ENCODE measurements around the gene APMAP. TPM values are rescaled to one million over a fixed set of nuclear protein-coding genes. Genes with fewer than 3 reads are reported as not detected.
A peak's percentile ranks its signal among the peaks of the same experiment; 100 is the strongest.

APMAP gene
- total RNA-seq, 1 donor from 2014 or later = 29.7 TPM

DNA sequence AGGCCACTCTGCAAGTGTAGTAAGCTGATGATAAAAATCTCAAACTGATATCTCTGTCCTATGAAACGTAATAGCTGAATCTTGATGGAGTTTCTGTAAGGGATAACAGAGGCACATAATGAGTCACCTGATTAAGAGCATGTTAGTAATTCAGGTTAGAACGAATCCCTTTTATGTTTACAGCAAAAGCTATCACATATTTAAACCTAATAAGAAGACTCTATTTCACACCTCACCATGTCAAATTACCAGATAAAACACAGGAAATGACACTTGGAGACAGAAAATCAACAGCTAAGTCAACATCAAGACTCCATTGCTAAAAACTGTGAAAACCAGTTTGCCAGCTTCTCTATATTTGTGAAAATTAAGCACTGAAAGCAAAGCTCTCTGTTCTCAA, 31.7 kb downstream of the APMAP start:
- no peak overlapping the region for H3K27ac ChIP-seq
- peaks cover 0 to 48% of the 10 kb centered on the region in 2 donors for H3K36me3 ChIP-seq
- intact Hi-C loops (cut with DNase I) = no loop called here

DNA sequence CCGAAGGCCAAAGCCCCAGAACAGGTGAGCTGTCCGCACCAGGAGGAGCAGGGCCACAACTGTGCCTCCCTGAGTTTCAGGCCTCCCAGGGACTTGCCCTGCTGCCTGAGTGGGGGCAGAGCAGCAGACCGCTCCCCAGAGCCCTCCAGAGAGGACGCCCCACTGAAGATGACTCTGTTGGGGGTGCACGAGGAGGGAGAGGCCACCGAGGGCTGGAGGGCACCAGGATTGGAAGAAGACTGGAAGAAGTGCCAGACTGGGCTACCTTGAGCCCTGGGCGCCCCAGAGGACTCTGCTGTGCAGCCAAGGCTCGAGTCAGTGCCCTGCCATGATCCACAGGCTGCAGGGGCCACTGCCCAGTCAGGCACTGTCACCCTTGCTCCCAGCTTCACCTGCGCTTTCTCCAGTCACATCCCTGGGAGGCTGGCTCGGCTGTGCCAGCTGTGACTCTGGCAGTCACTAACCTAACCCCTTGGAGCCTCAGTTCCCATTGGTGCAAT, 32.2 kb downstream of the APMAP start:
- peaks cover 0 to 45% of the 10 kb centered on the region in 2 donors for H3K36me3 ChIP-seq
- no peaks in the 10 kb centered on the region for H3K27me3 ChIP-seq
- peak; percentile 82 to 91 for DNase-seq (ENCODE audit: extremely low spot score in 2 of 2)
- H3K4me3 ChIP-seq = no peak overlapping the region
- no peaks in the 10 kb centered on the region for H3K4me1 ChIP-seq
- intact Hi-C loops (cut with DNase I) = no loop called here
- H3K9me3 ChIP-seq = no peaks in the 10 kb centered on the region
- no peak overlapping the region for H3K27ac ChIP-seq
- no peak for TF ChIP-seq POLR2AphosphoS5 (IDR thresholded peaks at IDR 0.05; ENCODE audit: insufficient read depth in 1 of 2, low read depth in 1 of 2)
- no peak for TF ChIP-seq POLR2A (IDR thresholded peaks at IDR 0.05)
- TF ChIP-seq, protein P1, sequence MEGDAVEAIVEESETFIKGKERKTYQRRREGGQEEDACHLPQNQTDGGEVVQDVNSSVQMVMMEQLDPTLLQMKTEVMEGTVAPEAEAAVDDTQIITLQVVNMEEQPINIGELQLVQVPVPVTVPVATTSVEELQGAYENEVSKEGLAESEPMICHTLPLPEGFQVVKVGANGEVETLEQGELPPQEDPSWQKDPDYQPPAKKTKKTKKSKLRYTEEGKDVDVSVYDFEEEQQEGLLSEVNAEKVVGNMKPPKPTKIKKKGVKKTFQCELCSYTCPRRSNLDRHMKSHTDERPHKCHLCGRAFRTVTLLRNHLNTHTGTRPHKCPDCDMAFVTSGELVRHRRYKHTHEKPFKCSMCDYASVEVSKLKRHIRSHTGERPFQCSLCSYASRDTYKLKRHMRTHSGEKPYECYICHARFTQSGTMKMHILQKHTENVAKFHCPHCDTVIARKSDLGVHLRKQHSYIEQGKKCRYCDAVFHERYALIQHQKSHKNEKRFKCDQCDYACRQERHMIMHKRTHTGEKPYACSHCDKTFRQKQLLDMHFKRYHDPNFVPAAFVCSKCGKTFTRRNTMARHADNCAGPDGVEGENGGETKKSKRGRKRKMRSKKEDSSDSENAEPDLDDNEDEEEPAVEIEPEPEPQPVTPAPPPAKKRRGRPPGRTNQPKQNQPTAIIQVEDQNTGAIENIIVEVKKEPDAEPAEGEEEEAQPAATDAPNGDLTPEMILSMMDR (IDR thresholded peaks at IDR 0.05) = no peak

More for the DNA sequence above, 31.7 kb downstream of the APMAP start:
- Histone ChIP-seq H3K4me3 (no peak overlapping the region), H3K9me3 (no peaks in the 10 kb centered on the region), H3K4me1 (no peaks in the 10 kb centered on the region), H3K27me3 (no peaks in the 10 kb centered on the region)
- DNase-seq (ENCODE audit: extremely low spot score in 2 of 2) = no peak
- TF ChIP-seq POLR2AphosphoS5 (IDR thresholded peaks at IDR 0.05; ENCODE audit: insufficient read depth in 1 of 2, low read depth in 1 of 2) = no peak
- no peak for TF ChIP-seq POLR2A (IDR thresholded peaks at IDR 0.05)
- TF ChIP-seq, protein P1 (IDR thresholded peaks at IDR 0.05) = no peak

DNA sequence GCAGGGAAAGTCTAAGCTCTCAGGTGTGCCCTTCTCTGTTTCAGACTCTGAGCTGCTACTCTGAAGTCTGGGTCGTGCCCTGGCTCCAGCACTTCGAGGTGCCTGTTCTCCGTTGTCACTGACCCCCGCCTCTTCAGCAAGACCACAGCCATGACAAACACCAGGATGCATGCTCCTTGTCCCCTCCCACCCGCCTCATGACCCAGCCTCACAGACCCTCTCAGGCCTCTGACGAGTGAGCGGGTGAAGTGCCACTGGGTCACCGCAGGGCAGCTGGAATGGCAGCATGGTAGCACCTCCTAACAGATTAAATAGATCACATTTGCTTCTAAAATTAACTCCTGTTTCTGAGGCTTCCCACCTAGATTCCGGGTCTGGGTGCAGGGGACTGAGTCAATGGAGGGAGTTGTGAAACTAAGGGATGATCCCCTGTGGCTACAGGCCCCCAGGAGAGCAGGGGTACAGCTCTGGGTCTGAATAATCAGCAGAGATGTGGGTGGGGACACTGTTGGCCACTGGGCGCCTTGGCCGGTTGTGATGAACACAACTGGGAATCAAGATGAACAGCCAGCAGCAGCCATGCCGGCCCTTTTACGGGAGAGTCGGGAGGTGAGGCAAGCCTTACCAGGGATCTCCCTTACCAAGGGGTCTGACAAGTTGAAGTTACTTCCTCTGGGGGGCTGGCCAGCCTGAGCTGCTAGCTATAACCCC, 32.8 kb downstream of the APMAP start:
- intact Hi-C loops (cut with DNase I) = no loop called here
- TF ChIP-seq, protein P1 (IDR thresholded peaks at IDR 0.05) = no peak
- TF ChIP-seq POLR2AphosphoS5 (IDR thresholded peaks at IDR 0.05; ENCODE audit: insufficient read depth in 1 of 2, low read depth in 1 of 2) (no peak), POLR2A (IDR thresholded peaks at IDR 0.05) (no peak)
- Histone ChIP-seq H3K4me1 (no peaks in the 10 kb centered on the region), H3K9me3 (no peaks in the 10 kb centered on the region), H3K27me3 (no peaks in the 10 kb centered on the region), H3K27ac (no peak overlapping the region), H3K4me3 (no peak overlapping the region), H3K36me3 (peaks cover 0 to 42% of the 10 kb centered on the region in 2 donors)
- DNase-seq (ENCODE audit: extremely low spot score in 2 of 2) = peak; percentile 64 to 90

- no peaks in the 10 kb centered on the region for H3K9me3 ChIP-seq
- intact Hi-C loops (cut with DNase I) = no loop called here
- H3K27me3 ChIP-seq = no peaks in the 10 kb centered on the region
- peak; percentile 76 to 85 for DNase-seq (ENCODE audit: extremely low spot score in 2 of 2)
- H3K4me3 ChIP-seq = no peak overlapping the region
- TF ChIP-seq, protein P1 (IDR thresholded peaks at IDR 0.05) = no peak
- TF ChIP-seq POLR2A (IDR thresholded peaks at IDR 0.05) (no peak), POLR2AphosphoS5 (IDR thresholded peaks at IDR 0.05; ENCODE audit: insufficient read depth in 1 of 2, low read depth in 1 of 2) (no peak)
- peaks cover 0 to 34% of the 10 kb centered on the region in 2 donors for H3K36me3 ChIP-seq
- no peaks in the 10 kb centered on the region for H3K4me1 ChIP-seq
- H3K27ac ChIP-seq = no peak overlapping the region
Measured at GRCh38 chr20:24958506-24959385, 33.8 kb downstream of the APMAP start.
